ENCODE results near the gene RGMB.
"Not testable (repeated sequence)": the region's sequence is repeated elsewhere in the genome, so short reads cannot be mapped to it uniquely, and the experiment has no call there.

GRCh38 chr5:98752801-98753200, 20.7 kb upstream of the RGMB start:
- TF ChIP-seq CTCF (IDR thresholded peaks at IDR 0.05); NFIC (IDR thresholded peaks at IDR 0.05; ENCODE audit: borderline replicate concordance); NRF1 (IDR thresholded peaks at IDR 0.05; ENCODE audit: low read depth, low read length); RXRA (IDR thresholded peaks at IDR 0.05; ENCODE audit: borderline replicate concordance, low read depth); POLR2AphosphoS5 (IDR thresholded peaks at IDR 0.05; ENCODE audit: low read depth, low read length); EZH2phosphoT487 (IDR thresholded peaks at IDR 0.05; ENCODE audit: borderline replicate concordance, low read depth); CHD2 (IDR thresholded peaks at IDR 0.05; ENCODE audit: low read length, partially characterized antibody); RCOR1 (IDR thresholded peaks at IDR 0.05; ENCODE audit: low read length): not testable (repeated sequence)
